HepG2 (cell line): ENCODE measurements around the gene RAC3.

ENCODE experiments used
- KLF11 ChIP-seq: IDR thresholded peaks from 2 replicates; pipeline ENCODE4 v1.6.1; 2016; ENCODE audit warnings: missing compliant biosample characterization
- NCOR1 ChIP-seq: fragments of 200-600 bp; sonication (generic); IDR thresholded peaks from 2 replicates; pipeline ENCODE4 v1.7.0; 2017; ENCODE audit warnings: antibody characterized with exemption, low read length, borderline replicate concordance
- POLR2A ChIP-seq, 2 experiments: IDR thresholded peaks; 2 replicates each; pipeline ENCODE4 v1.6.1; 2011; ENCODE audit warnings: low read depth in 2 of 2, low read length in 2 of 2, mild to moderate bottlenecking in 1 of 2, moderate library complexity in 1 of 2; ENCODE audit not compliant: insufficient read depth in 1 of 2
- SRF ChIP-seq: IDR thresholded peaks from 2 replicates; pipeline ENCODE4 v1.6.1; 2011; ENCODE audit warnings: mild to moderate bottlenecking, low read depth, low read length, moderate library complexity
- TP53 ChIP-seq: sonication (generic); formaldehyde crosslinking; conservative IDR thresholded peaks from 2 replicates; pipeline ENCODE4 v1.4.0; 2020; ENCODE audit warnings: missing genetic modification reagents
- TF ChIP-seq, protein P1 (sequence below): sonication (generic); formaldehyde crosslinking; IDR thresholded peaks from 2 replicates; pipeline ENCODE4 v1.5.0; 2020; ENCODE audit warnings: mild to moderate bottlenecking, missing genetic modification reagents, moderate library complexity
- TF ChIP-seq, protein P2 (sequence below): sonication (generic); formaldehyde crosslinking; IDR thresholded peaks from one replicate; pipeline ENCODE4 v1.5.1; 2020; ENCODE audit warnings: mild to moderate bottlenecking, missing genetic modification reagents; ENCODE audit errors: not compliant biosample characterization

DNA sequence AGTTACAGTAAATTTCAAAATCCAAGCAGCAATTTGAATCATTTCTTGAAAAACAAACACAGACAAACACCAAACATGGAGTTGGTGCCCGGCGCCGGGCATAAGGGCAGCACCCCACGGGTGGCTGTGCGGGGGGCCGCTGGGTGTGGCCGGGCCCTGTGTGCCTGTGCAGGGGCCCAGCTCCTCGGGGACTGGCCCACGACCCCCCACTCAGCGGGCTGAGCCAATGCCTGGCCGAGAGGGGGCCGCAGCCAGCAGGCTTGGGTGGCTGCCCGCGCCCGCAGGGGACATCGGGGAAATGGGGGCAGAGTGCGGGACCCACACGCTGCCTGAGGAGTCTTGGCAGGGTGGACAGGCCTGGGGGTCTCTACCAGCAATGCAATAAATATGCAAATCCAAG is 47.0 kb downstream of the RAC3 start:
- TF ChIP-seq, protein P1, sequence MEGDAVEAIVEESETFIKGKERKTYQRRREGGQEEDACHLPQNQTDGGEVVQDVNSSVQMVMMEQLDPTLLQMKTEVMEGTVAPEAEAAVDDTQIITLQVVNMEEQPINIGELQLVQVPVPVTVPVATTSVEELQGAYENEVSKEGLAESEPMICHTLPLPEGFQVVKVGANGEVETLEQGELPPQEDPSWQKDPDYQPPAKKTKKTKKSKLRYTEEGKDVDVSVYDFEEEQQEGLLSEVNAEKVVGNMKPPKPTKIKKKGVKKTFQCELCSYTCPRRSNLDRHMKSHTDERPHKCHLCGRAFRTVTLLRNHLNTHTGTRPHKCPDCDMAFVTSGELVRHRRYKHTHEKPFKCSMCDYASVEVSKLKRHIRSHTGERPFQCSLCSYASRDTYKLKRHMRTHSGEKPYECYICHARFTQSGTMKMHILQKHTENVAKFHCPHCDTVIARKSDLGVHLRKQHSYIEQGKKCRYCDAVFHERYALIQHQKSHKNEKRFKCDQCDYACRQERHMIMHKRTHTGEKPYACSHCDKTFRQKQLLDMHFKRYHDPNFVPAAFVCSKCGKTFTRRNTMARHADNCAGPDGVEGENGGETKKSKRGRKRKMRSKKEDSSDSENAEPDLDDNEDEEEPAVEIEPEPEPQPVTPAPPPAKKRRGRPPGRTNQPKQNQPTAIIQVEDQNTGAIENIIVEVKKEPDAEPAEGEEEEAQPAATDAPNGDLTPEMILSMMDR (CRISPR knock-in tag) = no peak
- no peak for TF ChIP-seq SRF
- TF ChIP-seq POLR2A (IDR thresholded peaks at IDR 0.05; ENCODE audit: insufficient read depth in 1 of 2, low read depth in 2 of 2, low read length in 2 of 2) = no peak
- TF ChIP-seq TP53 (CRISPR knock-in tag) = no peak
- TF ChIP-seq, protein P2, sequence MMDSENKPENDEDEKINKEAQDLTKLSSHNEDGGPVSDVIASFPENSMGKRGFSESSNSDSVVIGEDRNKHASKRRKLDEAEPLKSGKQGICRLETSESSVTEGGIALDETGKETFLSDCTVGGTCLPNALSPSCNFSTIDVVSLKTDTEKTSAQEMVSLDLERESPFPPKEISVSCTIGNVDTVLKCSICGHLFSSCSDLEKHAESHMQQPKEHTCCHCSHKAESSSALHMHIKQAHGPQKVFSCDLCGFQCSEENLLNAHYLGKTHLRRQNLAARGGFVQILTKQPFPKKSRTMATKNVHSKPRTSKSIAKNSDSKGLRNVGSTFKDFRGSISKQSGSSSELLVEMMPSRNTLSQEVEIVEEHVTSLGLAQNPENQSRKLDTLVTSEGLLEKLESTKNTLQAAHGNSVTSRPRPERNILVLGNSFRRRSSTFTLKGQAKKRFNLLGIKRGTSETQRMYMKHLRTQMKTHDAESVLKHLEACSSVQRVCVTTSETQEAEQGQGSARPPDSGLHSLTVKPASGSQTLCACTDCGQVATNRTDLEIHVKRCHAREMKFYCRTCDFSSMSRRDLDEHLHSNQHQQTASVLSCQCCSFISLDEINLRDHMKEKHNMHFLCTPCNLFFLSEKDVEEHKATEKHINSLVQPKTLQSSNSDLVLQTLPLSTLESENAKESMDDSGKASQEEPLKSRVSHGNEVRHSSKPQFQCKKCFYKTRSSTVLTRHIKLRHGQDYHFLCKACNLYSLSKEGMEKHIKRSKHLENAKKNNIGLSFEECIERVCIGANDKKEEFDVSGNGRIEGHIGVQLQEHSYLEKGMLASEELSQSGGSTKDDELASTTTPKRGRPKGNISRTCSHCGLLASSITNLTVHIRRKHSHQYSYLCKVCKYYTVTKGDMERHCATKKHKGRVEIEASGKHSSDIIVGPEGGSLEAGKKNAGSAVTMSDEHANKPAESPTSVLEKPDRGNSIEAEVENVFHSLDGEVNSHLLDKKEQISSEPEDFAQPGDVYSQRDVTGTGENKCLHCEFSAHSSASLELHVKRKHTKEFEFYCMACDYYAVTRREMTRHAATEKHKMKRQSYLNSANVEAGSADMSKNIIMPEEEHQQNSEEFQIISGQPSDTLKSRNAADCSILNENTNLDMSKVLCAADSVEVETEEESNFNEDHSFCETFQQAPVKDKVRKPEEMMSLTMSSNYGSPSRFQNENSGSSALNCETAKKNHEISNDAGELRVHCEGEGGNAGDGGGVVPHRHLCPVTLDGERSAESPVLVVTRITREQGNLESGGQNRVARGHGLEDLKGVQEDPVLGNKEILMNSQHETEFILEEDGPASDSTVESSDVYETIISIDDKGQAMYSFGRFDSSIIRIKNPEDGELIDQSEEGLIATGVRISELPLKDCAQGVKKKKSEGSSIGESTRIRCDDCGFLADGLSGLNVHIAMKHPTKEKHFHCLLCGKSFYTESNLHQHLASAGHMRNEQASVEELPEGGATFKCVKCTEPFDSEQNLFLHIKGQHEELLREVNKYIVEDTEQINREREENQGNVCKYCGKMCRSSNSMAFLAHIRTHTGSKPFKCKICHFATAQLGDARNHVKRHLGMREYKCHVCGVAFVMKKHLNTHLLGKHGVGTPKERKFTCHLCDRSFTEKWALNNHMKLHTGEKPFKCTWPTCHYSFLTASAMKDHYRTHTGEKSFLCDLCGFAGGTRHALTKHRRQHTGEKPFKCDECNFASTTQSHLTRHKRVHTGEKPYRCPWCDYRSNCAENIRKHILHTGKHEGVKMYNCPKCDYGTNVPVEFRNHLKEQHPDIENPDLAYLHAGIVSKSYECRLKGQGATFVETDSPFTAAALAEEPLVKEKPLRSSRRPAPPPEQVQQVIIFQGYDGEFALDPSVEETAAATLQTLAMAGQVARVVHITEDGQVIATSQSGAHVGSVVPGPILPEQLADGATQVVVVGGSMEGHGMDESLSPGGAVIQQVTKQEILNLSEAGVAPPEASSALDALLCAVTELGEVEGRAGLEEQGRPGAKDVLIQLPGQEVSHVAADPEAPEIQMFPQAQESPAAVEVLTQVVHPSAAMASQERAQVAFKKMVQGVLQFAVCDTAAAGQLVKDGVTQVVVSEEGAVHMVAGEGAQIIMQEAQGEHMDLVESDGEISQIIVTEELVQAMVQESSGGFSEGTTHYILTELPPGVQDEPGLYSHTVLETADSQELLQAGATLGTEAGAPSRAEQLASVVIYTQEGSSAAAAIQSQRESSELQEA = no peak
- no peak for TF ChIP-seq KLF11 (CRISPR knock-in tag)
- no peak for TF ChIP-seq NCOR1
